ENCODE results near the gene RPL31.

DNA sequence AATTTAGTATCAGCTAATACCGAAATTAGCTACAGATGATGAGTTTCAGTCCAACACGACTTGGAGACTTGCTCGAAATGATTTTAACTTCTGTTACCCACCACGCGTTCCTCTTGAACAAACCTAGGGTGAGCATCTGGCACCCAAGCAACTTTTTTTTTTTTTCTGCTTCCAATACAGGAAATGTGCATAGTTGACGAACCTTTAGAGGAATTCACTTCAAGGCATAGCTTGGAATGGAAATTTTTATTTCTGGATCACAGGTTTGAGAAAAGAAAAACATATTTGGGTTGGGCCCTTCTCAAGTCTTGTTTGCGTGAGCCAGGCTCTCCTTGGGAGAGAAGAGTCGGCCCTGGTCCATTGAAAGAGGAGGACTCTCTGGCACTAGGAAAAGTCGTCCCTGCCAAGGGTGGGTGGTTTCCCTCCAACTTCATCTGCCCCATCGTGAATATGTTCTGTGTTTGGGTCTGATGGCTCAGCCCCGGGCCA lies 37.4 kb upstream of the RPL31 start:
- TF ChIP-seq, protein P1, sequence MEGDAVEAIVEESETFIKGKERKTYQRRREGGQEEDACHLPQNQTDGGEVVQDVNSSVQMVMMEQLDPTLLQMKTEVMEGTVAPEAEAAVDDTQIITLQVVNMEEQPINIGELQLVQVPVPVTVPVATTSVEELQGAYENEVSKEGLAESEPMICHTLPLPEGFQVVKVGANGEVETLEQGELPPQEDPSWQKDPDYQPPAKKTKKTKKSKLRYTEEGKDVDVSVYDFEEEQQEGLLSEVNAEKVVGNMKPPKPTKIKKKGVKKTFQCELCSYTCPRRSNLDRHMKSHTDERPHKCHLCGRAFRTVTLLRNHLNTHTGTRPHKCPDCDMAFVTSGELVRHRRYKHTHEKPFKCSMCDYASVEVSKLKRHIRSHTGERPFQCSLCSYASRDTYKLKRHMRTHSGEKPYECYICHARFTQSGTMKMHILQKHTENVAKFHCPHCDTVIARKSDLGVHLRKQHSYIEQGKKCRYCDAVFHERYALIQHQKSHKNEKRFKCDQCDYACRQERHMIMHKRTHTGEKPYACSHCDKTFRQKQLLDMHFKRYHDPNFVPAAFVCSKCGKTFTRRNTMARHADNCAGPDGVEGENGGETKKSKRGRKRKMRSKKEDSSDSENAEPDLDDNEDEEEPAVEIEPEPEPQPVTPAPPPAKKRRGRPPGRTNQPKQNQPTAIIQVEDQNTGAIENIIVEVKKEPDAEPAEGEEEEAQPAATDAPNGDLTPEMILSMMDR (IDR thresholded peaks at IDR 0.05), result no peak
- no peak for TF ChIP-seq POLR2A (IDR thresholded peaks at IDR 0.05)

All from breast epithelium (tissue), 3 donors.